Measurements from ENCODE around the gene NECTIN3.

DNA sequence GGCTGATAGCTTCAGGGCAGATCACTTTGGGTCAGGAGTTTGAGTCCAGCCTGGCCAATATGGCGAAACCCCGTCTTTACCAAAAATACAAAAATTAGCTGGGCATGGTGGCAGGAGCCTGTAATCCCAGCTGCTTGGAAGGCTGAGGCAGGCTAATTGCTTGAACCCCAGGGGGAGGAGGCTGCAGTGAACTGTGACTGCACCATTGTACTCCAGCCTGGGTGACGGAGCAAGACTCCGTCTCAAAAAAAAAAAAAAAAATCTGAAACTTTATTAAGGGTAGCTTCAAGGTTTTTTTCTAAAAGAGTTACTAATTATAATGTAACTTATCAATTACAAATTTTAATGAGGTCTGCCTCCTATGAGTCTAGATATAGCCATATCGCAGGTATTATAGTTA lies 5.1 kb downstream of the NECTIN3 start:
- no peak for TF ChIP-seq TAF1 (conservative IDR thresholded peaks at IDR 0.05)
- no peak for TF ChIP-seq YY1 (IDR thresholded peaks at IDR 0.05)
- TF ChIP-seq, protein P1, sequence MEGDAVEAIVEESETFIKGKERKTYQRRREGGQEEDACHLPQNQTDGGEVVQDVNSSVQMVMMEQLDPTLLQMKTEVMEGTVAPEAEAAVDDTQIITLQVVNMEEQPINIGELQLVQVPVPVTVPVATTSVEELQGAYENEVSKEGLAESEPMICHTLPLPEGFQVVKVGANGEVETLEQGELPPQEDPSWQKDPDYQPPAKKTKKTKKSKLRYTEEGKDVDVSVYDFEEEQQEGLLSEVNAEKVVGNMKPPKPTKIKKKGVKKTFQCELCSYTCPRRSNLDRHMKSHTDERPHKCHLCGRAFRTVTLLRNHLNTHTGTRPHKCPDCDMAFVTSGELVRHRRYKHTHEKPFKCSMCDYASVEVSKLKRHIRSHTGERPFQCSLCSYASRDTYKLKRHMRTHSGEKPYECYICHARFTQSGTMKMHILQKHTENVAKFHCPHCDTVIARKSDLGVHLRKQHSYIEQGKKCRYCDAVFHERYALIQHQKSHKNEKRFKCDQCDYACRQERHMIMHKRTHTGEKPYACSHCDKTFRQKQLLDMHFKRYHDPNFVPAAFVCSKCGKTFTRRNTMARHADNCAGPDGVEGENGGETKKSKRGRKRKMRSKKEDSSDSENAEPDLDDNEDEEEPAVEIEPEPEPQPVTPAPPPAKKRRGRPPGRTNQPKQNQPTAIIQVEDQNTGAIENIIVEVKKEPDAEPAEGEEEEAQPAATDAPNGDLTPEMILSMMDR (IDR thresholded peaks at IDR 0.05; ENCODE audit: low read depth, low read length, missing input control): no peak
- TF ChIP-seq SP1 (IDR thresholded peaks at IDR 0.05): no peak
- TF ChIP-seq, protein P2, sequence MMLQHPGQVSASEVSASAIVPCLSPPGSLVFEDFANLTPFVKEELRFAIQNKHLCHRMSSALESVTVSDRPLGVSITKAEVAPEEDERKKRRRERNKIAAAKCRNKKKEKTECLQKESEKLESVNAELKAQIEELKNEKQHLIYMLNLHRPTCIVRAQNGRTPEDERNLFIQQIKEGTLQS (IDR thresholded peaks at IDR 0.05): no peak
- no peak for TF ChIP-seq RAD21 (IDR thresholded peaks at IDR 0.05)
- no peak for TF ChIP-seq RXRA (IDR thresholded peaks at IDR 0.05)
- TF ChIP-seq, protein P3, sequence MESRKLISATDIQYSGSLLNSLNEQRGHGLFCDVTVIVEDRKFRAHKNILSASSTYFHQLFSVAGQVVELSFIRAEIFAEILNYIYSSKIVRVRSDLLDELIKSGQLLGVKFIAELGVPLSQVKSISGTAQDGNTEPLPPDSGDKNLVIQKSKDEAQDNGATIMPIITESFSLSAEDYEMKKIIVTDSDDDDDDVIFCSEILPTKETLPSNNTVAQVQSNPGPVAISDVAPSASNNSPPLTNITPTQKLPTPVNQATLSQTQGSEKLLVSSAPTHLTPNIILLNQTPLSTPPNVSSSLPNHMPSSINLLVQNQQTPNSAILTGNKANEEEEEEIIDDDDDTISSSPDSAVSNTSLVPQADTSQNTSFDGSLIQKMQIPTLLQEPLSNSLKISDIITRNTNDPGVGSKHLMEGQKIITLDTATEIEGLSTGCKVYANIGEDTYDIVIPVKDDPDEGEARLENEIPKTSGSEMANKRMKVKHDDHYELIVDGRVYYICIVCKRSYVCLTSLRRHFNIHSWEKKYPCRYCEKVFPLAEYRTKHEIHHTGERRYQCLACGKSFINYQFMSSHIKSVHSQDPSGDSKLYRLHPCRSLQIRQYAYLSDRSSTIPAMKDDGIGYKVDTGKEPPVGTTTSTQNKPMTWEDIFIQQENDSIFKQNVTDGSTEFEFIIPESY (IDR thresholded peaks at IDR 0.05): no peak
- TF ChIP-seq HNF4A (conservative IDR thresholded peaks at IDR 0.05): no peak
- TF ChIP-seq FOXA1 (IDR thresholded peaks at IDR 0.05): no peak
- TF ChIP-seq, protein P4, sequence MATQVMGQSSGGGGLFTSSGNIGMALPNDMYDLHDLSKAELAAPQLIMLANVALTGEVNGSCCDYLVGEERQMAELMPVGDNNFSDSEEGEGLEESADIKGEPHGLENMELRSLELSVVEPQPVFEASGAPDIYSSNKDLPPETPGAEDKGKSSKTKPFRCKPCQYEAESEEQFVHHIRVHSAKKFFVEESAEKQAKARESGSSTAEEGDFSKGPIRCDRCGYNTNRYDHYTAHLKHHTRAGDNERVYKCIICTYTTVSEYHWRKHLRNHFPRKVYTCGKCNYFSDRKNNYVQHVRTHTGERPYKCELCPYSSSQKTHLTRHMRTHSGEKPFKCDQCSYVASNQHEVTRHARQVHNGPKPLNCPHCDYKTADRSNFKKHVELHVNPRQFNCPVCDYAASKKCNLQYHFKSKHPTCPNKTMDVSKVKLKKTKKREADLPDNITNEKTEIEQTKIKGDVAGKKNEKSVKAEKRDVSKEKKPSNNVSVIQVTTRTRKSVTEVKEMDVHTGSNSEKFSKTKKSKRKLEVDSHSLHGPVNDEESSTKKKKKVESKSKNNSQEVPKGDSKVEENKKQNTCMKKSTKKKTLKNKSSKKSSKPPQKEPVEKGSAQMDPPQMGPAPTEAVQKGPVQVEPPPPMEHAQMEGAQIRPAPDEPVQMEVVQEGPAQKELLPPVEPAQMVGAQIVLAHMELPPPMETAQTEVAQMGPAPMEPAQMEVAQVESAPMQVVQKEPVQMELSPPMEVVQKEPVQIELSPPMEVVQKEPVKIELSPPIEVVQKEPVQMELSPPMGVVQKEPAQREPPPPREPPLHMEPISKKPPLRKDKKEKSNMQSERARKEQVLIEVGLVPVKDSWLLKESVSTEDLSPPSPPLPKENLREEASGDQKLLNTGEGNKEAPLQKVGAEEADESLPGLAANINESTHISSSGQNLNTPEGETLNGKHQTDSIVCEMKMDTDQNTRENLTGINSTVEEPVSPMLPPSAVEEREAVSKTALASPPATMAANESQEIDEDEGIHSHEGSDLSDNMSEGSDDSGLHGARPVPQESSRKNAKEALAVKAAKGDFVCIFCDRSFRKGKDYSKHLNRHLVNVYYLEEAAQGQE (IDR thresholded peaks at IDR 0.05): no peak

Measured in liver (tissue), 3 donors.